Loucy (cell line): ENCODE data around the gene AJAP1.

Experiments used
- EZH2phosphoT487 ChIP-seq: fragments of 200-600 bp; IDR thresholded peaks from 2 replicates; pipeline ENCODE4 v1.6.1; 2018; ENCODE audit warnings: antibody characterized with exemption, mild to moderate bottlenecking, moderate library complexity, borderline replicate concordance
- TF ChIP-seq, protein P1 (sequence below): fragments of 200-600 bp; sonication (generic); conservative IDR thresholded peaks from 2 replicates; pipeline ENCODE4 v1.5.1; 2014; ENCODE audit warnings: mild to moderate bottlenecking, antibody characterized with exemption, low read length

DNA sequence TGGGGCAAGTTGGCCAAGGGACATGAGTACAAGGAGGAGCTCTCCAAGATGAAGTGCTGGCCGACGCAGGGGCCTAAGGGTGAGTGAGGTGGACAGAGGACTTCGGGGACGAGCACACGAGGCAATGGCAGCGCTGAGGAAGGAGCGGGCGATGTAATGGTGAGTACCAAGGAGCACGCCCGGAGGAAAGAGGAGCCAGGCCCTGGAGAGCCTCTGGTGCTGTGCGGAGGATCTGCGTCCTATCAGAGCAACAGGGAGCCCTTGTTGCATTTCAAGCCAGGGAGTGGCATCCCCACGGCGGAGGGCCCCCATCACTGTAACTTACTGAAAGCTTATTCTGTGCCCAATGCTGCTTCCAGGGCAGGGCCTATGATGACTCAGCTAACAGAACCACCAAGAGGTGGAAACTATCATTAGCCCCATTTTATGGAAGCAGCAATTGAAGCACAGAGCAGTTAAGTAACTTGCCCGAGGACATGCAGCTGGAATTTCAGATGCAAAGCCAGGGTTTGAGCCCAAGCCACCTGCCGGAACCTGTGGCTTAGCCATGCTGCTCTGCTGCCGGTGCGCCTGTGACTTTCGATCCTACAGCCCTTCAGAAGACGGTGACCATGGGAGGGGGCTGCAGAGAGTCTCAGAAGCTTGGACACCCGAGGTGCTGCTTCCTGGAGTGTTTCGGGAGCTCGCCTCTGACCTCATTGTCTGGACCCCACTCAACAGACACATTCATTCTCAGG, 17.6 kb upstream of the AJAP1 start:
- TF ChIP-seq, protein P1, sequence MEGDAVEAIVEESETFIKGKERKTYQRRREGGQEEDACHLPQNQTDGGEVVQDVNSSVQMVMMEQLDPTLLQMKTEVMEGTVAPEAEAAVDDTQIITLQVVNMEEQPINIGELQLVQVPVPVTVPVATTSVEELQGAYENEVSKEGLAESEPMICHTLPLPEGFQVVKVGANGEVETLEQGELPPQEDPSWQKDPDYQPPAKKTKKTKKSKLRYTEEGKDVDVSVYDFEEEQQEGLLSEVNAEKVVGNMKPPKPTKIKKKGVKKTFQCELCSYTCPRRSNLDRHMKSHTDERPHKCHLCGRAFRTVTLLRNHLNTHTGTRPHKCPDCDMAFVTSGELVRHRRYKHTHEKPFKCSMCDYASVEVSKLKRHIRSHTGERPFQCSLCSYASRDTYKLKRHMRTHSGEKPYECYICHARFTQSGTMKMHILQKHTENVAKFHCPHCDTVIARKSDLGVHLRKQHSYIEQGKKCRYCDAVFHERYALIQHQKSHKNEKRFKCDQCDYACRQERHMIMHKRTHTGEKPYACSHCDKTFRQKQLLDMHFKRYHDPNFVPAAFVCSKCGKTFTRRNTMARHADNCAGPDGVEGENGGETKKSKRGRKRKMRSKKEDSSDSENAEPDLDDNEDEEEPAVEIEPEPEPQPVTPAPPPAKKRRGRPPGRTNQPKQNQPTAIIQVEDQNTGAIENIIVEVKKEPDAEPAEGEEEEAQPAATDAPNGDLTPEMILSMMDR: no peak
- TF ChIP-seq EZH2phosphoT487: no peak
